Hair follicular keratinocyte (primary cell): ENCODE results near the gene HECTD4. TPM values are rescaled to one million over a fixed set of nuclear protein-coding genes. Genes with fewer than 3 reads are reported as not detected.

Experiments used
- total RNA-seq: library from RNA; depleted of rRNA; stranded (reverse); fragments of >200 nt; gene quantifications from 2 replicates; pipeline ENCODE4 v1.2.3, GENCODE V29; 2015

Gene HECTD4, protein sequence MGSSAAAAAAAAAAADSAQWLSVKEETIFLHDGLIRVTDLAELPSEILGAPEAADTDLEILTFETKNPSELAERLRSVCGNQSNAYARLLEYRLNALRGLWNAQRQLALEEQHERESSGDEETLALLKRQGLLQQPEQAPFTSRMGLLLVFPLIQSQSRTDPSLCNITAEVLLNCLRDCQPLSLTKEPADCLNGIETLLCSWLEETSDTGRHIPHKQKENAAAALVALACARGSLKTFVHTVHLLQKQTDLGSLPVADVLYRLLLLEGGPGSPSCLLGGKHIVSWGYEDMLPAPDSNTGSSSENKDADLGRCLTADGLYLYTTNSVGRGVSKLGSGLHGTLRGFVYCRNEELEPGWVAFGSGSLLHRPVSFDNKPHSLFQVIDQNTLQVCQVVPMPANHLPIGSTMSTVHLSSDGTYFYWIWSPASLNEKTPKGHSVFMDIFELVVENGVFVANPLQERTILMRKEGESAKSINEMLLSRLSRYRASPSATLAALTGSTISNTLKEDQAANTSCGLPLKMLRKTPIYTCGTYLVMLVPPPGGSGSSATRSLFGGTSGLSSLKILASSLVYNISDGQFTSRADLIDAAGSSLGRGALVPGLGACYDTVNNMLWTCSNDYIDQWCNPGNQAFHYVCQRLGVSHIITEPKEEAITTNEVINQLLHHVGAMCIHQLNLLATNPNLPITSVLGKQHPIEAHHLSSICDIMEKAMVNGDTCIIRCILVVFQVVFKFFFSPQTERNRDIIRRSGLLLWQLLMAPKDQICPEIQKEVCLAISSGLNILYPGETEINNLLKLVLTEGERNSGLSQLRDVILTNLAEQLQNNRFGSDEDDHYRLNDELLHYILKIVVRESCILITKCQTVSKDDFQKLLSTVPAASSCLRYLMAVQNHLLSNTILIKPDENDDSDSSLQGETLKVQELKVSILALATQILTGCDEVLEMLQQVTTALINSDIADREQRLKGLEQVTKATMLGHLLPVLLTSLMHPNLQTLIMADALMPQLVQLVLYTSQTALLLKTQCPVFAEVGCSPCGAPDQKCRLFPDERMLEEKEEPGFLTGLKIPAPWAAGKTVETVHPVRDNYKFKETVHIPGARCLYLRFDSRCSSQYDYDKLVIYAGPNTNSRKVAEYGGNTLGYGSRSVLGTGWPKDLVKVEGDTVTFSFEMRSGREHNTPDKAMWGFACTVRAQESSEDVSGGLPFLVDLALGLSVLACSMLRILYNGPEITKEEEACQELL (N-terminal part only)
- total RNA-seq = 5.8 and 6.3 TPM in 2 replicates

DNA sequence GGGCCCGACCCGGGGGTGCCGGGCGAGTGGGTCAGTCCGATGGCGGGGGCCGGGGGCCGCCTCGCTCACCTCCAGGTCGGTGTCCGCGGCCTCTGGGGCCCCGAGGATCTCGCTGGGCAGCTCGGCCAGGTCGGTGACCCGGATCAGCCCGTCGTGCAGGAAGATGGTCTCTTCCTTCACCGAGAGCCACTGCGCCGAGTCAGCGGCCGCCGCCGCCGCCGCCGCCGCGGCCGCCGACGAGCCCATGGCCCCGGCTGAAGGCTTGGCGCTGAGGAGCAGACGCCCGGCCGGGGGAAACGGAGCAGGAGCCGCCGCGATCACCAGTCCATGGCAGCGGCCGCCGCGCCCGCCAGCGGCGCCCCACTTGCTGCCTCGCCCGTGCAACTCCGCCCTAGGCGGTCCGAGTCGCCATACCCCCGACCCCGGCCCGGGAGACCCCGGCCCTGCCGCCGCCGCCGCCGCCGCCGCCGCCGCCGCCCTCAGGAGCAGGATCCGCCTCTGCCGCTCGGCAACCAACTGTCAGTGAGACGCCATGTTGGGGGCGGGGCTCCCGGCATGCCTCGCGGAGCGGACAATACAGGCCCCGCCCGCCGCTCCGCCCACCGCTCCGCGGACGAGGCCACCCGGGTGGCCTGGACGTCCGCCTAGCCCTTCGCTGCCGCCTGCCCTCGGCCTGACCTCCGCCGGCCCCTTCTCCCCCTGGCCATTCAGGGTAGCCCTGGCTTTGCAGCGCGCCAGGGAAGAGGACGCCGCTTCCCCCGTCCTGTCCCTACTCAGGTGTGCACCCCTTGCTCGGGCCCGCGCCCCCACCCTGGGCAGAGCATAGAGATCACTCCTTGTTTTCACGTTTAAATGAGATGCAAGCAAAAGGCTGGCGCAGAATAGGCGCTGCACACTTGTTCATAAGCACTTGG, at the start of gene HECTD4:
Gene HECTD4 (minus strand): TSS at position 549 of the 914 bp plus-strand sequence. CDS start 303 bp downstream, at position 246.

DNA sequence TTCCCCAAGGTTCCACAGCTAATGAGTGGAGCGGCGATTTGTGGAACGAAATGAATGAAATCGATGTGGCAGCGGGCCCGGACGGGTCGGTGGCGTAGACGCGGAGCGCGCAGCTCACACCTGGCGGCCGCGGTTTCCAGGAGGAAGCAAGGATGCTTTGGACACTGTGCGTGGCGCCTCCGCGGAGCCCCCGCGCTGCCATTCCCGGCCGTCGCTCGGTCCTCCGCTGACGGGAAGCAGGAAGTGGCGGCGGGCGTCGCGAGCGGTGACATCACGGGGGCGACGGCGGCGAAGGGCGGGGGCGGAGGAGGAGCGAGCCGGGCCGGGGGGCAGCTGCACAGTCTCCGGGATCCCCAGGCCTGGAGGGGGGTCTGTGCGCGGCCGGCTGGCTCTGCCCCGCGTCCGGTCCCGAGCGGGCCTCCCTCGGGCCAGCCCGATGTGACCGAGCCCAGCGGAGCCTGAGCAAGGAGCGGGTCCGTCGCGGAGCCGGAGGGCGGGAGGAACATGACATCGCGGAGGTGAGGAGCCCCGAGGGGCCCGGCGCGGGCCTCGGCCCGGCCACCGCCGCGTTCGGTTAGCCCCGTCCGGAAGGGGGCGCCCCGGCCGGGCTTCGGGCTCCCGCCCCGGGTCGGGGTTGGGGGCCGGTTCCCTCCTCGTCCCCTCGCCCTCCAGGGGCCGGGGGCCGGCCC, 36.5 kb upstream of the HECTD4 start, which contains the start of gene PTPN11:
Gene PTPN11 (plus strand): TSS at position 340 of the 689 bp plus-strand sequence. CDS start 165 bp downstream, at position 505.

DNA sequence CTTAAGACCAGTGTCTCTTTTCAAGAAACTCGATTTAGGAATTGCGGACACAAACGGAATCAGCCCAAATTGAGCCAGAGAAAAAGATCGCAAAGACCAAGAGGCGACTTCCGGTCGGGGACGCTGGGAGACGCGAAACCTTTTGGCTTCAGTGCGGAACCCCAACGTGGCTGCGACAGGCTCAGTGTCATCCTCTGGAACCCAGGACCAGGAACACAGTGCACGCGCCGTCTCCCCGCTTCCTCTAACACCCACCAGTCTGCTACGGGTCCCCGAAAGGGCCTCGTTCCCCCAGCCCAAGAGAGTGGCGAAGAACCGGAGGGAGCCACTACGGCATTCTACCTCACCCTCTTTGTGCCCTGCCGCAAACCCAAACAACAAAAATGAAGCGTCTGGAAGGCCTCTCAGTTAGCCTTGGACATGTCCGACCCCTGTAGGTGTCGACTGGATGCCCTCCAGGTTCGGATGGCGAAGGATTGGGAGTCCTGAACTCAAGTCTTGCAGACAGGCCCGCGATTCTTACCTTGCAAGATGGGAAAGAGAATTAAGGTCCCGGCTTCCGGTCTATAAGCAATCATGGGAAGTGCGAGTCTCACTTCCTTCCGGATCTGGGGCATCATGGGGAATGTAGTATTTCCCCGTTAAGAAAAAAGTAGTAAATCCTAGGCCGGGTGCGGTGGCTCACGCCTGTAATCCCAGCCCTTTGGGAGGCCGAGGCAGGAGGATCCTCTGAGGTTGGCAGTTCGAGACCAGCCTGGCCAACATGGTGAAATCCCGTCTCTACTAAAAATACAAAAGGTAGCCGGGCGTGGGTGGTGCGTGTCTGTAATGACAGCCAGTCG, 27.1 kb upstream of the HECTD4 start, which contains the start of gene RPL6:
Gene RPL6 (minus strand): TSS at position 542 of the 842 bp plus-strand sequence. CDS start 949 bp downstream, outside the sequence.

DNA sequence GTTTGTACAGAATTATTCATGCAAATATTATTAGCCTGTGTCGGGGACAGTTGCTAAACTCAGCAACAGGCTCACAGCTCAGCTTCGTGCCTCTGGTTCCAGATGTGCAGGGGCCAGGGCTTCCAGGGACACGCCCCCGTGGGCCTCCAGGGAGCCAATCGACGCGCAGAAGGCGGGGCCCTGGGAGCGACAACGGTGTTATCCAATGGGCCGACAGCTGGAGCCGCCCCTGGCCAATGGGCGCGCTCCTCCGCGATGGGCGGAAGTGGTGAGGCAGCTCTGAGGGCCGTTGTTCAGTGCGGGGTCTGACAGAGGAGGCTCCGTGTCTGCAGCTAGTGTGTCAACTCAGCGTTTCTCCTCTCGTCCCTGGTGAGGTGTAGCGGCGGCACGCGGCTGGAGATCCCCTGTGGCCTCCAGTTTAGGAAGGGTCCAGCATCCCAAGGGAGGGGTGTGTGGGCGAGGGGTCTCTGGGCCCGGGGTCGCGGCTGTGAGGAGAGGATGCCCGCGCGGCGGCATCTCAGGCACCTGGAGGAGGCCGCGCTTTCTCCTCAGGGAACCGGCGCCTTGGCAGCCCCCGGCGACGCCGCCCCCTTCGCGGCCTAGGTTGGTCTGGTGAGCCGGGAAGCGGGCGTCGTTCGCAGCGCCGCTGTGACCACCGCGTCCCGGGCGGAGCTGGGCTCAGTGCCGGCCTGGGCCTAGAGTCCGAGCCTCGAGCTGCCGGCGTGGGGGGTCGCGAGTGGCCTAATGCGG, 256.8 kb downstream of the HECTD4 start, which contains the start of gene TRAFD1:
Gene TRAFD1 (plus strand): TSS at position 311 of the 750 bp plus-strand sequence. CDS start 4,963 bp downstream, outside the sequence.

Other genes with a start within 250 kb of the HECTD4 start
- 2,076 and 2,203 TPM in 2 replicates for gene RPL6, start 27.2 kb upstream of the HECTD4 start, total RNA-seq
- gene PTPN11, start 36.5 kb upstream of the HECTD4 start, total RNA-seq = 61.0 and 72.1 TPM in 2 replicates